ENCODE results near the gene NFATC1. TPM values are rescaled to one million over a fixed set of nuclear protein-coding genes. Genes with fewer than 3 reads are reported as not detected.
A peak's percentile ranks its signal among the peaks of the same experiment; 100 is the strongest.

The NFATC1 gene
- total RNA-seq, 2 donors from 2014 or later = 5.2 to 5.9 TPM

DNA sequence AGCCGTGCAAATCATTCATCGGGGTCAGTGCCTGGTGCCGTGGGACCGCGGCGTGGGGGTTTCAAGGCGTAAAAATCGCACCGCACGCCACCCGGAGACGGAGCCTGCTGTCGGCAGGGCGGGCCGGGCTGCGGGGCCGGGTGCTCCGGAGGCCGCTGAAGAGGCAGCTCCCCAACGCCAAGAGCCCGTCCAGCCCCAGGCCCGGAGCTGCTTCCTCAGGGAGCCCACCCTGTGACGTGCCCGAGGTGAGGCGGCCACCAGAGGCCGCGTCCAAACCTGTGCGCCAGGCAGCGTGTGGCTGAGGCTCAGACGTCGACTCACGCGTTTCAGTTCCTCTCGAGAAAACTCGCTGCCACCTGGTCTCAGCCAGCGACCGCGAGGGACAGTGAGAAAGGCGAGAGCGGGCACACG, 98.1 kb downstream of the NFATC1 start:
- DNase-seq = peak in 2 of 4 donors; percentile 3 to 4

DNA sequence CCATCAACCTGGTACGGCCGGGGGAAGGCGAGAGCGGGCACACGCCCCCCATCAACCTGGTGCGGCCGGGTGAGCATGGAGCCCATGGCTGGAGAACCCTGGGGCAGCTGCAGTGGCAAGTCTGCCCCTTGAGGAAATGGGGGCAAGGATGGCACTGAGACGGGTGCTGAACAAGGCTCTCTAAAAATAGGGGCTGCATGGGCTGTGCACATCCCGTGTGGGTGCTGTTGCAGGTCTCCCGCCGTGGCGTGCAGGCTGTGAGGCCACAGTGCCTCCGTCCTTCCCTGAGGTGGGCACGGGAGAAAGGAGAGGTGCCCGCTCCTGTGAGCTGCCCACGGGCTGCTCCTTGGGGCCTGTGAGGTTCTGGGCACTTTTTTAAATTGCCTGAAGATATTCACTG, 99.2 kb downstream of the NFATC1 start:
- intact Hi-C loops (cut with DNase I) = no loop called here
- H3K27me3 ChIP-seq = no peaks in the 10 kb centered on the region
- ATAC-seq (no peak), DNase-seq (peak in 2 of 4 donors; percentile 0 to 2)
- 94 to 96% methylated on average over 9 of the region's 16 CpGs for WGBS, 2 donors
- no peaks in the 10 kb centered on the region for H3K36me3 ChIP-seq (replicated peaks in 1 of 2; ENCODE audit: insufficient read depth in 1 of 2, low read depth in 2 of 2)
- H3K9me3 ChIP-seq = peaks cover 0 to 11% (median 0%) of the 10 kb centered on the region in 3 donors
- no peaks in the 10 kb centered on the region for H3K4me1 ChIP-seq
- H3K4me3 ChIP-seq = no peak overlapping the region
- TF ChIP-seq POLR2A (IDR thresholded peaks at IDR 0.05) = no peak
- TF ChIP-seq, protein P1, sequence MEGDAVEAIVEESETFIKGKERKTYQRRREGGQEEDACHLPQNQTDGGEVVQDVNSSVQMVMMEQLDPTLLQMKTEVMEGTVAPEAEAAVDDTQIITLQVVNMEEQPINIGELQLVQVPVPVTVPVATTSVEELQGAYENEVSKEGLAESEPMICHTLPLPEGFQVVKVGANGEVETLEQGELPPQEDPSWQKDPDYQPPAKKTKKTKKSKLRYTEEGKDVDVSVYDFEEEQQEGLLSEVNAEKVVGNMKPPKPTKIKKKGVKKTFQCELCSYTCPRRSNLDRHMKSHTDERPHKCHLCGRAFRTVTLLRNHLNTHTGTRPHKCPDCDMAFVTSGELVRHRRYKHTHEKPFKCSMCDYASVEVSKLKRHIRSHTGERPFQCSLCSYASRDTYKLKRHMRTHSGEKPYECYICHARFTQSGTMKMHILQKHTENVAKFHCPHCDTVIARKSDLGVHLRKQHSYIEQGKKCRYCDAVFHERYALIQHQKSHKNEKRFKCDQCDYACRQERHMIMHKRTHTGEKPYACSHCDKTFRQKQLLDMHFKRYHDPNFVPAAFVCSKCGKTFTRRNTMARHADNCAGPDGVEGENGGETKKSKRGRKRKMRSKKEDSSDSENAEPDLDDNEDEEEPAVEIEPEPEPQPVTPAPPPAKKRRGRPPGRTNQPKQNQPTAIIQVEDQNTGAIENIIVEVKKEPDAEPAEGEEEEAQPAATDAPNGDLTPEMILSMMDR (IDR thresholded peaks at IDR 0.05) = no peak
- H3K27ac ChIP-seq = no peak overlapping the region

More for the DNA sequence above, 98.1 kb downstream of the NFATC1 start:
- no peak overlapping the region for H3K4me3 ChIP-seq
- intact Hi-C loops (cut with DNase I) = no loop called here
- H3K9me3 ChIP-seq = peaks cover 0 to 6% (median 0%) of the 10 kb centered on the region in 3 donors
- no peak for ATAC-seq
- 93 to 98% methylated on average over 34 to 37 of the region's 41 CpGs for WGBS, 2 donors
- no peak overlapping the region for H3K27ac ChIP-seq
- no peaks in the 10 kb centered on the region for H3K4me1 ChIP-seq
- no peaks in the 10 kb centered on the region for H3K27me3 ChIP-seq
- TF ChIP-seq, protein P1 (IDR thresholded peaks at IDR 0.05) = no peak
- no peak for TF ChIP-seq POLR2A (IDR thresholded peaks at IDR 0.05)
- peaks cover 0 to 2% of the 10 kb centered on the region in 2 donors for H3K36me3 ChIP-seq (replicated peaks in 1 of 2; ENCODE audit: insufficient read depth in 1 of 2, low read depth in 2 of 2)

DNA sequence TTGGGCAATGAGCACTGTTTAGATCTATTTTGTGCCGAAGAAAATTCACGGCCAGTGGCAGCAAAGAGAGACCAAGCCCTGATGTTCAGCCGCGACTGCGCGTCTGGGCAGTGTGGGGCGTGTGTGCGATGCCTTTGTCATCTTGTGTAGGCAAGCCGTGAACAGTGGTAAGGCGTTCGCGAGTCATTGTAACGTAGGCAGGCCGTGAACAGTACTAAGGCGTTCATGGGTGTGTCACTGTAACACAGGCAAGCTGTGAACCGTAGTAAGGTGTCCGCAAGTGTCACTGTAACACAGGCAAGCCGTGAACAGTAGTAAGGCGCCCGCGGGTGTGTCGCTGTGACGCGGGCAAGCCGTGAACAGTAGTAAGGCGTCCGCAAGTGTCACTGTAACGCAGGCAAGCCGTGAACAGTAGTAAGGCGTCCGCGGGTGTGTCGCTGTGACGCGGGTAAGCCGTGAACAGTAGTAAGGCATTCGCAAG, 99.9 kb downstream of the NFATC1 start:
- intact Hi-C loops (cut with DNase I) = no loop called here
- TF ChIP-seq, protein P1 (IDR thresholded peaks at IDR 0.05) = no peak
- no peak for TF ChIP-seq POLR2A (IDR thresholded peaks at IDR 0.05)
- 93 to 94% methylated on average over 37 of the region's 37 CpGs for WGBS, 2 donors
- ATAC-seq (no peak), DNase-seq (peak in 2 of 4 donors; percentile 3 to 8)
- Histone ChIP-seq H3K27me3 (no peaks in the 10 kb centered on the region), H3K36me3 (replicated peaks in 1 of 2; ENCODE audit: insufficient read depth in 1 of 2, low read depth in 2 of 2) (no peaks in the 10 kb centered on the region), H3K4me3 (no peak overlapping the region), H3K27ac (no peak overlapping the region), H3K4me1 (no peaks in the 10 kb centered on the region), H3K9me3 (peaks cover 0 to 11% (median 0%) of the 10 kb centered on the region in 3 donors)

DNA sequence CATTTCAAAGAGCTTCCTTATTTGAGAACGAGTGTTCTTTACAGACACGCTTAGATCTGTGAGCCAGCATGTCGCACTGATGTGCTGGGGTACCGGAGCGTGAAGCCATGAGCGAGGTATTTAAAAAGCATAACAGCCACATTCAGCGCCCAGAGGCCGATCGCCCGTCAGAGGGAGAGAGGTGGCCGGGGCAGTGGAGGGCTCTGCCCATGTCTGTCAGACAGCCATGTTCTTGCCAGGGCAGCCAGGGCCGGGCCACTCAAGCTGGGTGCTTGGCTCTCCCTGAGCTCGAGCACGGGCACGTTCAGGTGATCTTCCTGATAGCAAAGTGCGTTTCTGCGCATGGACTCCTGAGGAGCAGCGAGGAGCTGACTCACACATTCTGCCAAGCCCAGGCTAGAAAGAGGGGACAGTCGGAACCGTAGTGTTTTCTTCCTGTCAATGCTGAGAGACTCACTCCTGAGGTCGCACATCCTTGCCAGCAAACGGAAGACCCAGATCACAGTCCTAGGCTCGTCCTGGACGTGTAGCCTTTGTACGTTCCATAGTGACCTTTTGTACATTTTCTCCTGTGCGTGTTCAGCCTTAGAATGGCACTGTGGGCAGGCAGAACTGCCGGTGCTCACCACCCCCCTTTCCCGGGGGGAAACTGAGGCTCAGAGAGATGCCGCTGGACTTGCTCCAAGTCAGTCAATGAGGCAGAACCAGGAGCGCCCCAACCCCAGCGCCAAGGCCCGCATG, 100.7 kb downstream of the NFATC1 start:
- Histone ChIP-seq H3K27ac (no peak overlapping the region), H3K9me3 (peaks cover 0 to 11% (median 0%) of the 10 kb centered on the region in 3 donors), H3K4me3 (no peak overlapping the region), H3K36me3 (replicated peaks in 1 of 2; ENCODE audit: insufficient read depth in 1 of 2, low read depth in 2 of 2) (no peaks in the 10 kb centered on the region), H3K4me1 (no peaks in the 10 kb centered on the region), H3K27me3 (no peaks in the 10 kb centered on the region)
- no peak for TF ChIP-seq POLR2A (IDR thresholded peaks at IDR 0.05)
- TF ChIP-seq, protein P1 (IDR thresholded peaks at IDR 0.05) = no peak
- intact Hi-C loops (cut with DNase I) = no loop called here
- peak; percentile 15 for ATAC-seq
- peak in 1 of 4 donors; percentile 3 for DNase-seq
- 87 to 93% methylated on average over 28 to 32 of the region's 32 CpGs for WGBS, 2 donors
